ENCODE results near the gene TLCD3B.
A peak's percentile ranks its signal among the peaks of the same experiment; 100 is the strongest.

TLCD3B gene

DNA sequence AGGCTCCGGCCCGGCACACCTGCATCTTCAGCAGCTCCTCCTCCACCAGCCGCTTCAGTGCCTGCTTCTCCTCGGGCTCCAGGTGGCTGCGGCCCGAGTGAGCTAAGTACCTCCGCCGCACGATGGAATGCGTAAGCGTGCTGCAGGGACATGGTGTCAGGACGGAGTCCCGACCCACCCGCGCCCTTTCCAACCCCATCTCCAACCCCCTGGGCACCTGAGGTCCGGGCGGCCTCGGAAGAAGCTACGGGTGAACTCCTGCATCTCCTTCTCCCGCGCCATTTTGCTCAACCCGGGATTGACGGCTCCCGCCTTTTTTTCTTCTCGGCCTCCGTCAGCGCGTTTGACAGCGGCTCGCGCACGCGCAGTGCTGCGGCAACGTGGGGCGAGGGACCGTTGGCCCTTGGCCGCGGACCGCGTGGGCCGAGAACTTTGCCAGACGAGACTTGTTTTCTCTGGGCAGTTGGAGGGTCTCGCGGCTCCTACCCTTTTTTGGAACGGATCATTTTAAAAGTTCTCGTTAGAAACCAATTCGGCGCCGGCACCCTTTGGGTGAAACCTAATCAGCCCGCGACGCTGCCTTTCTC, 35.7 kb downstream of the TLCD3B start, which contains the start of gene HIRIP3:
TSS of gene HIRIP3 (minus strand) at position 294 of the 587 bp plus-strand sequence. CDS start at position 282, 12 bp downstream.
- Histone ChIP-seq H3K4me3 (ENCODE audit: low read depth, low read length) (peak within 1 kb of the TSS; percentile 83), H3K9ac (ENCODE audit: low read depth, low read length) (peak within 1 kb of the TSS; percentile 90), H3K9me3 (ENCODE audit: control insufficient read depth, insufficient read depth, low read length) (no peaks in the 10 kb centered on the region), H3K27me3 (ENCODE audit: control insufficient read depth, insufficient read depth, low read length) (no peaks in the 10 kb centered on the region), H3K36me3 (ENCODE audit: control insufficient read depth, insufficient read depth, low read length) (peaks cover 20% of the 10 kb centered on the region), H3K4me1 (ENCODE audit: control insufficient read depth, insufficient read depth, low read length) (peaks cover 3% of the 10 kb centered on the region)

DNA sequence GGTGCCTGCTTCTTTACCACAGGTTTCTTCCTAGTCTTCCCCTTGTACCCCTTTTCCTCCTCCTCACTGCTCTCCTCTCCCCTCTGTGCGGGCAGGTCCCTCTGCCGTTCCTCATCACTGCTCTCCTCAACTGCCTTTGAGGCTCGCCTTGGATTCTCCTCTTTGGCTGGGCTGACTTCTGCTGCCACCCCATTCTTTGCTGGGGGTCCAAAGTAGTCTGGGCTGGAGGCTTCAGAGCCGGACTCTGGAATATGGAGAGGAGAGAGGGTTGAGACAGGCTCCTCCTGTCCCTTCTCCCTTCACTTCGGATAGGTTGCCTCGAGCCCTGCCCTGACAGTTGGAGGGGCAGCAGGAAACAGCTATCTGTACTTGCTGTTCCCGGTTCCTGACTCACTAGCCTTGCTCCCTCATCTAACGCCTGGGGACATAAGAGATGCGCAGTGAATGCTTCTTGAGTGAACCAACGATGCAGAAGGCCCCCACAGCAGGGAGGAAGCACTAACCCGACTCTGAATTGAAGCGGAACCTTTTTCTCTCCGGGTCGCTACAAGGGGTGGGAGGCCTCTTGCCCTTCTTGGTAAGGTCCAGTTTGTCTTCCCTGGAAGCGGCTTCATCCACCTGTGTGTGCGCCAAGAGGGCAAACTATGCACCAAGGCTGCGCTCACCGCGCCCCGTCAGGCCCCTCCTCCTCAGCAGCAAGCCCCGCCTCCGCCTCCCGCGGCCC, 36.3 kb downstream of the TLCD3B start:
- Histone ChIP-seq H3K27me3 (ENCODE audit: control insufficient read depth, insufficient read depth, low read length) (no peaks in the 10 kb centered on the region), H3K9ac (ENCODE audit: low read depth, low read length) (peak overlapping the region; percentile 81), H3K4me3 (ENCODE audit: low read depth, low read length) (peak overlapping the region; percentile 83), H3K9me3 (ENCODE audit: control insufficient read depth, insufficient read depth, low read length) (no peaks in the 10 kb centered on the region), H3K36me3 (ENCODE audit: control insufficient read depth, insufficient read depth, low read length) (peaks cover 20% of the 10 kb centered on the region), H3K4me1 (ENCODE audit: control insufficient read depth, insufficient read depth, low read length) (peaks cover 3% of the 10 kb centered on the region)

DNA sequence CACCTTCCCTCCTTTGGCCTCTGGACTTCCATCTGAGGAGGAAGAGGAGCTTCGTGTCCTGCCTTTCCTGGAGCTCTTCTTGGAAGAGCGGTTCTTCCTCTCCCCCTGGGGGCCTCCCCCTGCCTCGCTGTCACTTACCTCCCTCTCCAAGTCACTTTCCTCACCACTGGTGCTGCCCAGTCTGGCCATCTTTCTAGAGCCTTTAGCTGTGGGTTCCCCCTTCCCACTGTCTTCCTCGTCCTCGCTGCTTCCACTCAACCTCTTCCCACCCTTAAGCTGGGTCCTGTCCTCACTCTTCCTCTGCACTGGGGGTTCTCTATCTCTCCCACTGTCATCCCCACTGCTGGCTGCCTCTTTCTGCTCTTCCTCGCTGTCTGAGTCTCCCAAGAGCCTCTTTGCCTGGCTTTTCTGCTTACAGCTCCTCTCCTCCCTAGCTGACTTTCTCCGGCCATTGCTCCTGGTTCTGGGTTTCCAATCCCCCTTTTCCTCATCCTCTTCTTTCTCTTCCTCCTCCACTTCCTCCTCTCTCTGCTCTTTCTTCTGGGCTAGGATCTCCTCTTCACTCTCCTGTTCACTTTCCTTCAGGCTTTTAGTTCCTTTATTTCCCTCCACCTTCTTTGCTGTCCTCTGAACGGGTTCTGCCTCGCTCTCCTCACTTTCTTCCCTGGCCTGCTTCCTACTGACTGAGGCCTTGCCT, 37.0 kb downstream of the TLCD3B start:
- Histone ChIP-seq H3K27me3 (ENCODE audit: control insufficient read depth, insufficient read depth, low read length) (no peaks in the 10 kb centered on the region), H3K4me1 (ENCODE audit: control insufficient read depth, insufficient read depth, low read length) (peaks cover 3% of the 10 kb centered on the region), H3K4me3 (ENCODE audit: low read depth, low read length) (peak overlapping the region; percentile 83), H3K9me3 (ENCODE audit: control insufficient read depth, insufficient read depth, low read length) (no peaks in the 10 kb centered on the region), H3K9ac (ENCODE audit: low read depth, low read length) (no peak overlapping the region), H3K36me3 (ENCODE audit: control insufficient read depth, insufficient read depth, low read length) (peaks cover 20% of the 10 kb centered on the region)

DNA sequence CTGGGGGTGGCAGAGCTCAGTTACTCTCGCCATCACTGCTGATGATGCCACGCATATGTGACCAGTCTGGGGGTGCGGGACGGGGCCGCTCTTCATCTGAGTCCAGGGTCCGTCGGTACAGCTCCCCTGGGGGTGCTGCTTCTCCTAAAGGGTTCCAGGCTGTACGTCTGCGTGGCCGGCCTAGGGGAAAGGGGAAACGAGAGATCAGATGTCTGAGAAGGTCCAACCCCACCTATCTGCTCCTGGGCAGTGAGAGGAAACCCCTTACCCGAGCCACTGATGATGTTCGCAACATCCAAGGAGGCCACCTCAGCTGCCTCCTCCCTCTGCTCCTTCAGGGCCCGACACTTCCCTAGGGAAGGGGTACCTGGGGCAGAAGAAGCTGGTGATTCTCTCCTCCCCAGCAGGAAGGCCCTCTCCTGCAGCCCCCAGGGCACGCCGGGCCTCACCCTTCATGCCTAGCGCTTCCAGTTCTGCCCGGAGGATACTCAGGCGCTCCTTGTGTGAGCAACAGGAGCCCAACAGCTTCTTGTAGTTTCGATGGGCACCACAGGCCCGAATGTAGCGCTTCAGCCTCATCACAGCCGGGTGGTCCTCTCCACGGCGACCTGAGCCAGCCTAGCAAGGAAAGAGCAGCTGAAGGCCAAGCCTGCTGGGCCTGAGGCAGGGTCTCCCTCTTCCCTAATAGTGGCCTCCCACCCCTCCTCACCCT, 37.7 kb downstream of the TLCD3B start:
- Histone ChIP-seq H3K4me1 (ENCODE audit: control insufficient read depth, insufficient read depth, low read length) (peaks cover 3% of the 10 kb centered on the region), H3K4me3 (ENCODE audit: low read depth, low read length) (no peak overlapping the region), H3K27me3 (ENCODE audit: control insufficient read depth, insufficient read depth, low read length) (no peaks in the 10 kb centered on the region), H3K9me3 (ENCODE audit: control insufficient read depth, insufficient read depth, low read length) (no peaks in the 10 kb centered on the region), H3K36me3 (ENCODE audit: control insufficient read depth, insufficient read depth, low read length) (peaks cover 25% of the 10 kb centered on the region), H3K9ac (ENCODE audit: low read depth, low read length) (no peak overlapping the region)

DNA sequence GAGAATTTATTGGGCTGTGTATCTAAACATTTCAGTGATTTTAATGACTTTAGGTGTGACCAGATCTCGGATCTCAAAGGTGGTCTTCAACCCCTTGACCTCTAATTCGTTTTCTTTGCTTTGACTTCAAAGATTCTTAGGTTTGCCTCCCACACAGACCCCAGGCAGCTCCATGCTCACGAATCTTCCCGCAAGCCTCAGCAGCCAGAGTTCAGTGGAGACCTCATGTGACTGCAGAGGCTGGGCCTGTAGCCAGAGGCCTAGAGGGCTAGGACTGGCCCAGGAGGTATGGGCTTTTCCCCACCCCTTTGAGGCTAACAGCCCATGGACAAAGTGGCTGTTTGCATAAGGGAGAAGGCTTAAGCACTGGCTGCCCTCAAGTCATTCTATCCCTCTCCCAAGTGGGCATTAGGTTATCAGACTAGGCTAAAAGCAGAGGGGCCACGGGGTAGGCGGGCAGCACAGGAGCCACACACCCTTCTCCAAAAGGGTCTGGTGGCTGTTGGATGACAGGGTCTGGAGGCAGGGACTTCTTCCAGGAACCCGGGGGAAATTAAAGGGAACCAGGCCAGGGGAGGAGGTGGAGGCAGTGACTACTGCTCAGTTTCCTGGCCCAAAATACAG, 38.6 kb downstream of the TLCD3B start:
- Histone ChIP-seq H3K9me3 (ENCODE audit: control insufficient read depth, insufficient read depth, low read length) (no peaks in the 10 kb centered on the region), H3K36me3 (ENCODE audit: control insufficient read depth, insufficient read depth, low read length) (peaks cover 33% of the 10 kb centered on the region), H3K4me1 (ENCODE audit: control insufficient read depth, insufficient read depth, low read length) (peaks cover 3% of the 10 kb centered on the region), H3K4me3 (ENCODE audit: low read depth, low read length) (no peak overlapping the region), H3K27me3 (ENCODE audit: control insufficient read depth, insufficient read depth, low read length) (no peaks in the 10 kb centered on the region), H3K9ac (ENCODE audit: low read depth, low read length) (no peak overlapping the region)

DNA sequence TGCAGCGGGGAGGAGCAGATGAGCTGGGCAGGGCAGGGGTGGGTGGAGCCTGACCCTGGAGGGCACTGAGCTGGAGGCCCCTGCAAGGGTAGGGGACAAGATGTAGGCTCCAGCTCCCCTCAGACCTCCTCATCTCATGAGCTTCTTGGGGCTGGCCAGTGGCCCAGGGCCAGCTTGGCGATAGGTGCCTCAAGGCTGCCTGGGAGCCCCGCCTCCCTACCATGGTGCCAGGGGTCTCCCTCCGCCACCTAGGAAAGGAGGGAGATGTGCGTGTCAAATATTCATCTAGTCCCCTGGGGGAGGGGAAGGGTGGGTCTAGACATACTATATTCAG, 39.5 kb downstream of the TLCD3B start:
- H3K4me3 ChIP-seq (ENCODE audit: low read depth, low read length), result no peak overlapping the region
- peaks cover 3% of the 10 kb centered on the region for H3K4me1 ChIP-seq (ENCODE audit: control insufficient read depth, insufficient read depth, low read length)
- H3K9ac ChIP-seq (ENCODE audit: low read depth, low read length), result no peak overlapping the region
- peaks cover 37% of the 10 kb centered on the region for H3K36me3 ChIP-seq (ENCODE audit: control insufficient read depth, insufficient read depth, low read length)
- H3K27me3 ChIP-seq (ENCODE audit: control insufficient read depth, insufficient read depth, low read length), result no peaks in the 10 kb centered on the region
- no peaks in the 10 kb centered on the region for H3K9me3 ChIP-seq (ENCODE audit: control insufficient read depth, insufficient read depth, low read length)

DNA sequence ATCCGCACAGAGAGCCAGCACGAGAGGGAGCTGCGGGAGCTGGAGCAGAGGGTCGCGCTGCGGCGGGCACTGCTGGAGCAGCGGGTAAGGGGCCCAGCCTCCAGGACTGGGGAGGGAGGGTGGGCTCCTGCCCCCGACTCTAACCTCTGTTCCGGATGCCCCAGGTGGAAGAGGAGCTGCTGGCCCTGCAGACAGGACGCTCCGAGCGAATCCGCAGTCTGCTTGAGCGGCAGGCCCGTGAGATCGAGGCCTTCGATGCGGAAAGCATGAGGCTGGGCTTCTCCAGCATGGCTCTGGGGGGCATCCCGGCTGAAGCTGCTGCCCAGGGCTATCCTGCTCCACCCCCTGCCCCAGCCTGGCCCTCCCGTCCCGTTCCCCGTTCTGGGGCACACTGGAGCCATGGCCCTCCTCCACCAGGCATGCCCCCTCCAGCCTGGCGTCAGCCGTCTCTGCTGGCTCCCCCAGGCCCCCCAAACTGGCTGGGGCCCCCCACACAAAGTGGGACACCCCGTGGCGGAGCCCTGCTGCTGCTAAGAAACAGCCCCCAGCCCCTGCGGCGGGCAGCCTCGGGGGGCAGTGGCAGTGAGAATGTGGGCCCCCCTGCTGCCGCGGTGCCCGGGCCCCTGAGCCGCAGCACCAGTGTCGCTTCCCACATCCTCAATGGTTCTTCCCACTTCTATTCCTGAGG, 40.0 kb downstream of the TLCD3B start:
- no peaks in the 10 kb centered on the region for H3K9me3 ChIP-seq (ENCODE audit: control insufficient read depth, insufficient read depth, low read length)
- no peaks in the 10 kb centered on the region for H3K27me3 ChIP-seq (ENCODE audit: control insufficient read depth, insufficient read depth, low read length)
- no peak overlapping the region for H3K9ac ChIP-seq (ENCODE audit: low read depth, low read length)
- H3K4me3 ChIP-seq (ENCODE audit: low read depth, low read length), result no peak overlapping the region
- peaks cover 3% of the 10 kb centered on the region for H3K4me1 ChIP-seq (ENCODE audit: control insufficient read depth, insufficient read depth, low read length)
- H3K36me3 ChIP-seq (ENCODE audit: control insufficient read depth, insufficient read depth, low read length), result peaks cover 42% of the 10 kb centered on the region

DNA sequence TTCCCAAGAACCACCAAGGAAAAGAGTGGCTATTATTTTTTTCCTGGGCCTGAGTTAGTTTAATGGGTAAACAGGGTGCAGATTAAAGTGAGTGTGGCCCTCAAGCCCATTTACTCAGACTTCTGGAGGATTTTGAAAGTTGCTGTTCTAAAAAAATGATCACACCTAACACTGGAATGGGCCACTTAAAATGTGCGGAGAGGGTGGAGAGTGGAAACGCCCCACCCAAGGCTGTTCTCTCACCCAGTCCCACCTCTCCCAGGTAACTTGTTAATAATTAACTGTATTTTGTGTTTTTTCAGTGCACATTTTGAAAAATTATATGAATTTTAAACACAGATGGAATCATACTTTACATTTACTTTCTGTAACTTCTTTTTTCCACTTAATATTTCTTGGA, 41.0 kb downstream of the TLCD3B start:
- Histone ChIP-seq H3K9me3 (ENCODE audit: control insufficient read depth, insufficient read depth, low read length) (no peaks in the 10 kb centered on the region), H3K36me3 (ENCODE audit: control insufficient read depth, insufficient read depth, low read length) (peaks cover 51% of the 10 kb centered on the region), H3K27me3 (ENCODE audit: control insufficient read depth, insufficient read depth, low read length) (no peaks in the 10 kb centered on the region), H3K4me3 (ENCODE audit: low read depth, low read length) (no peak overlapping the region), H3K4me1 (ENCODE audit: control insufficient read depth, insufficient read depth, low read length) (peaks cover 3% of the 10 kb centered on the region), H3K9ac (ENCODE audit: low read depth, low read length) (no peak overlapping the region)

DNA sequence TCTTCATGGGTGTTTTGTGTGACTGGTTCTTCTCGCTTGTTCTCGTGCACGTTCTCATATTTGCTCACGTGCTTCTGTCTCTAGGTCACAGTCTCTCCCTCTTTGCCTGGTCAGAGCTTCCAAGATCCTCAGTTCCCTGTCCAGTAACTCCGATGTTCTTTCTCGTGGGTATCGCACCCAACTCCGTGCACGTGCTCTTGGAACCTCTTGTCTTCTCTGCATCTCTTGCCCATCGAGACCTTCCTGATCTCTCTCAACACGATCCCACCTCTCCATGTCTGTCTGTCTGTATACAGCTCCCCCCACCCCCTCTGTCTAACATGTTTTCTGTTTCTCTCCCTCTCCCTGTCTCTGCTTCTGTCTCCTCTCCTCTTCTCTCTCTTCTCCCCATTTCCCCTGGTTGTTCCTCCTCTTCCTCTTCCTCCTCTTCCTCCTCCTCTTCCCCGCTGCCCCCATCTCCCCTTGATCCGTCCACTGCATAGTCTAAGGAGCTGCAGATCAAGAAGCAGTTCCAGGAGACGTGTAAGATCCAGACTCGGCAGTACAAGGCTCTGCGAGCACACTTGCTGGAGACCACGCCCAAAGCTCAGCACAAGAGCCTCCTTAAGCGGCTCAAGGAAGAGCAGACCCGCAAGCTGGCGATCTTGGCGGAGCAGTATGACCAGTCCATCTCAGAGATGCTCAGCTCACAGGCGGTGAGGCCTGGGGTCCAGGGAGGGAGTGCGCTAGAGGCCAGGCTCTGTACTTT, 41.8 kb downstream of the TLCD3B start:
- Histone ChIP-seq H3K9me3 (ENCODE audit: control insufficient read depth, insufficient read depth, low read length) (no peaks in the 10 kb centered on the region), H3K4me3 (ENCODE audit: low read depth, low read length) (no peak overlapping the region), H3K27me3 (ENCODE audit: control insufficient read depth, insufficient read depth, low read length) (no peaks in the 10 kb centered on the region), H3K9ac (ENCODE audit: low read depth, low read length) (no peak overlapping the region), H3K4me1 (ENCODE audit: control insufficient read depth, insufficient read depth, low read length) (no peaks in the 10 kb centered on the region), H3K36me3 (ENCODE audit: control insufficient read depth, insufficient read depth, low read length) (peaks cover 58% of the 10 kb centered on the region)

DNA sequence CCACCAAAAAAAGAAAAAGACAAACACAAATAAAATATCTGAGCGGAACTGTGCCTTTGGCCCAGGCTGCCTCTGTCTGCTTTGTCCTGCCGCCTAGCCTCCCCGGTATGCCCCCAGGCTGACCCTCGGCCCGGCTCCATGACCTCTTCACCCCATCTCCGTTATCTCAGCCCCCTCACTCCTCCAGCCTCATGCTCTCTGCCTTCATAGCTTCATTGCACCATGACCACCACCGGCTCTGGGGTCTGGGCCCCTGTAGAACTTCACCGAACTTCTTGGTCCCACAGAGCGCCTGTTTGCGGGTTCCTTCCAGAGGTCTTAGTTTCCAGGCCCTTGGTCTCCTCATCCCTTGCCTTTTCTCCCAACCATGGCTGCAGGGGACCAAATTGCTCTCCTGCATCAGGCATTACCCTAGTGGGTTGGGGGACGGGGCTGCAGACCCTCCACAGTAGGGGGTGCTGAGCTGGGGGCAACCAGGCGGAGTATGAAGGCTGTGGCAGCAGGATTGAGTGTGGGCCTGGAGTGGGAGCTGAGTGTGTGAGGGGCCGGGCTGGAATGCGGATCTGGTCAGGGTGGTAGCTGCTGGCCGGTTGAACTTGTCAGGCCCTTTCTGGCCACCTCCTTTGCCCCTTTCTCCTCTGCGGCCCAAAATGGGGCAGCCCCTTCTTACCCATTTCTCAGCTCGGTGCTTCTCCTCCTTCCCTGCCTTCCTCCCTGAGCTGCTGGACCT, 42.6 kb downstream of the TLCD3B start:
- H3K36me3 ChIP-seq (ENCODE audit: control insufficient read depth, insufficient read depth, low read length), result peaks cover 64% of the 10 kb centered on the region
- no peak overlapping the region for H3K4me3 ChIP-seq (ENCODE audit: low read depth, low read length)
- H3K9me3 ChIP-seq (ENCODE audit: control insufficient read depth, insufficient read depth, low read length), result no peaks in the 10 kb centered on the region
- no peak overlapping the region for H3K9ac ChIP-seq (ENCODE audit: low read depth, low read length)
- H3K4me1 ChIP-seq (ENCODE audit: control insufficient read depth, insufficient read depth, low read length), result no peaks in the 10 kb centered on the region
- H3K27me3 ChIP-seq (ENCODE audit: control insufficient read depth, insufficient read depth, low read length), result no peaks in the 10 kb centered on the region

Measured in iPS-15b (cell line).